NAMALWA (cell line): ENCODE data around the gene PRRT2.
"Not testable (repeated sequence)": the region's sequence is repeated elsewhere in the genome, so short reads cannot be mapped to it uniquely, and the experiment has no call there.

Experiments
- DNase-seq: peaks from one replicate; pipeline ENCODE4 v3.0.0-alpha.2; 2015; ENCODE audit warnings: low spot score

PRRT2 gene

GRCh38 chr16:29812754-29813643 lies 1.0 kb downstream of the PRRT2 start:
- DNase-seq = no peak

- no peak for DNase-seq
Measured at GRCh38 chr16:29813644-29814562, 1.9 kb downstream of the PRRT2 start.

- DNase-seq = no peak
Measured at GRCh38 chr16:29814592-29814991, 2.6 kb downstream of the PRRT2 start.

- peak; percentile 22 for DNase-seq
Measured at GRCh38 chr16:29815032-29815721, 3.2 kb downstream of the PRRT2 start.

GRCh38 chr16:29815793-29816693 lies 4.0 kb downstream of the PRRT2 start, which contains the start of gene PAGR1:
Gene PAGR1 (plus strand): TSS chr16:29816152. CDS start chr16:29816526, 374 bp downstream.
- DNase-seq = peak; percentile 100

GRCh38 chr16:29816694-29817441 lies 4.9 kb downstream of the PRRT2 start:
- DNase-seq = peak; percentile 78

- no peak for DNase-seq
Measured at GRCh38 chr16:29818082-29818481, 6.1 kb downstream of the PRRT2 start.

GRCh38 chr16:29819506-29819905 lies 7.5 kb downstream of the PRRT2 start:
- no peak for DNase-seq

GRCh38 chr16:29820271-29820701 lies 8.3 kb downstream of the PRRT2 start, which contains the start of gene MVP:
Gene MVP (plus strand): TSS chr16:29820462. CDS start chr16:29830550, 10,088 bp downstream.
- peak; percentile 56 for DNase-seq

- no peak for DNase-seq
Measured at GRCh38 chr16:29820730-29821642, 9.0 kb downstream of the PRRT2 start.

GRCh38 chr16:29821643-29822115 lies 9.7 kb downstream of the PRRT2 start:
- no peak for DNase-seq

- DNase-seq = no peak
Measured at GRCh38 chr16:29824589-29825144, 12.7 kb downstream of the PRRT2 start.

GRCh38 chr16:29825145-29826044 lies 13.4 kb downstream of the PRRT2 start:
- no peak for DNase-seq

- DNase-seq = no peak
Measured at GRCh38 chr16:29826342-29826695, 14.3 kb downstream of the PRRT2 start.

GRCh38 chr16:29830774-29831173 lies 18.8 kb downstream of the PRRT2 start:
- no peak for DNase-seq

- DNase-seq = no peak
Measured at GRCh38 chr16:29831490-29831889, 19.5 kb downstream of the PRRT2 start.

- DNase-seq = not testable (repeated sequence)
Measured at GRCh38 chr16:29833219-29833618, 21.2 kb downstream of the PRRT2 start.

GRCh38 chr16:29834079-29834478 lies 22.1 kb downstream of the PRRT2 start:
- no peak for DNase-seq
